WTC11 (cell line): Measurements from ENCODE around the gene TBC1D22A. TPM values are rescaled to one million over a fixed set of nuclear protein-coding genes. Genes with fewer than 3 reads are reported as not detected.
A peak's percentile ranks its signal among the peaks of the same experiment; 100 is the strongest.

Source experiments
- ATAC-seq: fragments of 200-7000 bp; cut with Tn5 transposase; 2 replicates; pipeline ENCODE4 v1.10.0; 2021; ENCODE audit warnings: mild to moderate bottlenecking, moderate library complexity
- CTCF ChIA-PET: fragments of 300-600 bp; sonication (Branson Sonifier 250); formaldehyde crosslinking; loops from one replicate; lab custom pipeline; 2021; ENCODE audit warnings: antibody characterized with exemption; lab: Charles Lee
- POLR2A ChIA-PET: fragments of 350-600 bp; sonication (Branson Sonifier 250); formaldehyde crosslinking; loops from one replicate; lab custom pipeline; 2021; ENCODE audit warnings: antibody characterized with exemption; lab: Charles Lee
- DNase-seq: peaks from one replicate; pipeline ENCODE4 v3.0.0; 2021; ENCODE audit warnings: low spot score
- H3K27ac Mint-ChIP-seq: 2 replicates; pipeline ENCODE4 v1.8.0; 2021; ENCODE audit warnings: mixed read lengths
- H3K27me3 Mint-ChIP-seq: 2 replicates; pipeline ENCODE4 v1.8.0; 2021; ENCODE audit warnings: low read depth, mild to moderate bottlenecking, moderate library complexity, mixed read lengths
- H3K36me3 Mint-ChIP-seq: 2 replicates; pipeline ENCODE4 v1.8.0; 2021; ENCODE audit warnings: mixed read lengths
- H3K4me1 Mint-ChIP-seq: 2 replicates; pipeline ENCODE4 v1.8.0; 2022; ENCODE audit warnings: mixed read lengths
- H3K4me3 Mint-ChIP-seq: 2 replicates; pipeline ENCODE4 v1.8.0; 2021; ENCODE audit warnings: mild to moderate bottlenecking, moderate library complexity, mixed read lengths
- H3K9me3 Mint-ChIP-seq: 2 replicates; pipeline ENCODE4 v1.8.0; 2021; ENCODE audit warnings: mixed read lengths
- E2F4 ChIP-seq: sonication (generic); formaldehyde crosslinking; IDR thresholded peaks from 2 replicates; pipeline ENCODE4 v1.8.1; 2022; ENCODE audit warnings: low read depth, mild to moderate bottlenecking, moderate library complexity, missing genetic modification reagents, borderline replicate concordance
- ERG ChIP-seq: fragments of 250-450 bp; sonication (Bioruptor Pico); IDR thresholded peaks from 2 replicates; pipeline ENCODE4 v1.8.0; 2021; ENCODE audit warnings: mild to moderate bottlenecking
- GTF2I ChIP-seq: fragments of 250-450 bp; sonication (Bioruptor Pico); conservative IDR thresholded peaks from 2 replicates; pipeline ENCODE4 v1.4.0; 2021; ENCODE audit warnings: mild to moderate bottlenecking
- JAZF1 ChIP-seq: fragments of 250-450 bp; sonication (Bioruptor Pico); IDR thresholded peaks from 2 replicates; pipeline ENCODE4 v1.9.0; 2021; ENCODE audit warnings: moderate library complexity, mild to moderate bottlenecking, inconsistent platforms
- MYBL2 ChIP-seq: sonication (generic); formaldehyde crosslinking; IDR thresholded peaks from 2 replicates; pipeline ENCODE4 v1.8.1; 2023; ENCODE audit warnings: mild to moderate bottlenecking, moderate library complexity, missing genetic modification reagents
- NFYB ChIP-seq: sonication (generic); formaldehyde crosslinking; conservative IDR thresholded peaks from 2 replicates; pipeline ENCODE4 v1.8.0; 2022; ENCODE audit warnings: low read depth, missing genetic modification reagents
- NR1H2 ChIP-seq: sonication (generic); formaldehyde crosslinking; IDR thresholded peaks from 2 replicates; pipeline ENCODE4 v1.9.0; 2021; ENCODE audit warnings: mild to moderate bottlenecking, moderate library complexity, missing genetic modification reagents
- NR2C2 ChIP-seq: sonication (generic); formaldehyde crosslinking; IDR thresholded peaks from 2 replicates; pipeline ENCODE4 v1.8.0; 2022; ENCODE audit warnings: mild to moderate bottlenecking, missing genetic modification reagents
- PRRX2 ChIP-seq: fragments of 250-450 bp; sonication (Bioruptor Pico); IDR thresholded peaks from 2 replicates; pipeline ENCODE4 v1.8.0; 2021; ENCODE audit warnings: mild to moderate bottlenecking
- RELA ChIP-seq: sonication (generic); formaldehyde crosslinking; IDR thresholded peaks from 2 replicates; pipeline ENCODE4 v1.8.1; 2022; ENCODE audit warnings: missing genetic modification reagents, mild to moderate bottlenecking, borderline replicate concordance
- SMAD3 ChIP-seq: sonication (generic); formaldehyde crosslinking; IDR thresholded peaks from 2 replicates; pipeline ENCODE4 v1.8.0; 2022; ENCODE audit warnings: missing genetic modification reagents, mild to moderate bottlenecking, borderline replicate concordance
- SOX15 ChIP-seq: fragments of 250-450 bp; sonication (Bioruptor Pico); IDR thresholded peaks from 2 replicates; pipeline ENCODE4 v1.9.0; 2021; ENCODE audit warnings: mild to moderate bottlenecking
- ZNF219 ChIP-seq: sonication (generic); formaldehyde crosslinking; IDR thresholded peaks from 2 replicates; pipeline ENCODE4 v1.8.0; 2023; ENCODE audit warnings: missing genetic modification reagents, mild to moderate bottlenecking, borderline replicate concordance
- total RNA-seq: library from RNA; stranded (reverse); gene quantifications from 3 replicates; pipeline ENCODE4 v1.2.3, GENCODE V29; 2021
- TF ChIP-seq, protein P1 (sequence below): sonication (generic); formaldehyde crosslinking; IDR thresholded peaks from 2 replicates; pipeline ENCODE4 v1.8.1; 2022; ENCODE audit warnings: missing genetic modification reagents, borderline replicate concordance
- TF ChIP-seq, protein P2 (sequence below): sonication (generic); formaldehyde crosslinking; IDR thresholded peaks from 2 replicates; pipeline ENCODE4 v1.8.1; 2022; ENCODE audit warnings: mild to moderate bottlenecking, moderate library complexity, missing genetic modification reagents
- TF ChIP-seq, protein P3 (sequence below): sonication (generic); formaldehyde crosslinking; IDR thresholded peaks from 2 replicates; pipeline ENCODE4 v1.8.0; 2022; ENCODE audit warnings: mild to moderate bottlenecking, missing genetic modification reagents
- TF ChIP-seq, protein P4 (sequence below): sonication (generic); formaldehyde crosslinking; IDR thresholded peaks from 2 replicates; pipeline ENCODE4 v1.8.1; 2023; ENCODE audit warnings: mild to moderate bottlenecking, moderate library complexity, missing genetic modification reagents

Gene TBC1D22A
- total RNA-seq, 1 experiment from 2014 or later, result 18.1 TPM

DNA sequence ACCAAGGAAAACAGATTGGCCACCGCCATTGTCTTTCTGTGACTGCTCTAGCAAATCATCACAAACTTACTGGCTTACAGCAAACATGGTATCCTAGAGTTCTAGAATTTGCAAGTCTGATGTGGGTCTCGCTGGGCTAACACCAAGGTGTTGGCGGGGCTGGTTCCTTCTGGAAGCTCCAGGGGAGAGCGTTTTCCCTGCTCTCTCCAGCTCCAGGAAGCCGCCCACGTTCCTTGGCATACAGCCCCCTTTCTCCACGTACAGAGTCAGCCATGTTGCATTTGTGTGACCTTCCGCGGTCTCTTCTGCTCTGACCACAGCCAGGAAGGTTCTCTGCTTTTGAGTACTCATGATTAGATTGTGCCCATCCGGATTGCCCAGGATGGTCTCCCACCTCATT lies 27.5 kb downstream of the TBC1D22A start:
- POLR2A ChIA-PET, result no interaction called here
- Mint-ChIP-seq H3K4me1 (no peaks in the 10 kb centered on the region), H3K4me3 (no peak overlapping the region), H3K36me3 (no peaks in the 10 kb centered on the region)
- CTCF ChIA-PET, result interaction anchor here (1.0 kb wide), 1 partner anchor 9 kb away, joined by 3 read pairs; no protein-coding TSS in a partner anchor
- TF ChIP-seq ZNF219 (CRISPR knock-in tag) (no peak), ERG (CRISPR knock-in tag) (no peak), PRRX2 (CRISPR knock-in tag) (no peak), NR2C2 (no peak), SMAD3 (no peak), RELA (CRISPR knock-in tag) (no peak), MYBL2 (no peak), JAZF1 (no peak), NFYB (CRISPR knock-in tag) (no peak)
- TF ChIP-seq, protein P1, sequence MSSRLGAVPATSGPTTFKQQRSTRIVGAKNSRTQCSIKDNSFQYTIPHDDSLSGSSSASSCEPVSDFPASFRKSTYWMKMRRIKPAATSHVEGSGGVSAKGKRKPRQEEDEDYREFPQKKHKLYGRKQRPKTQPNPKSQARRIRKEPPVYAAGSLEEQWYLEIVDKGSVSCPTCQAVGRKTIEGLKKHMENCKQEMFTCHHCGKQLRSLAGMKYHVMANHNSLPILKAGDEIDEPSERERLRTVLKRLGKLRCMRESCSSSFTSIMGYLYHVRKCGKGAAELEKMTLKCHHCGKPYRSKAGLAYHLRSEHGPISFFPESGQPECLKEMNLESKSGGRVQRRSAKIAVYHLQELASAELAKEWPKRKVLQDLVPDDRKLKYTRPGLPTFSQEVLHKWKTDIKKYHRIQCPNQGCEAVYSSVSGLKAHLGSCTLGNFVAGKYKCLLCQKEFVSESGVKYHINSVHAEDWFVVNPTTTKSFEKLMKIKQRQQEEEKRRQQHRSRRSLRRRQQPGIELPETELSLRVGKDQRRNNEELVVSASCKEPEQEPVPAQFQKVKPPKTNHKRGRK, result no peak
- TF ChIP-seq, all 79 proteins: peak for 0
- Mint-ChIP-seq H3K27me3 (no peaks in the 10 kb centered on the region), H3K27ac (no peak overlapping the region), H3K9me3 (no peaks in the 10 kb centered on the region)
- no peak for ATAC-seq
- DNase-seq, result no peak

DNA sequence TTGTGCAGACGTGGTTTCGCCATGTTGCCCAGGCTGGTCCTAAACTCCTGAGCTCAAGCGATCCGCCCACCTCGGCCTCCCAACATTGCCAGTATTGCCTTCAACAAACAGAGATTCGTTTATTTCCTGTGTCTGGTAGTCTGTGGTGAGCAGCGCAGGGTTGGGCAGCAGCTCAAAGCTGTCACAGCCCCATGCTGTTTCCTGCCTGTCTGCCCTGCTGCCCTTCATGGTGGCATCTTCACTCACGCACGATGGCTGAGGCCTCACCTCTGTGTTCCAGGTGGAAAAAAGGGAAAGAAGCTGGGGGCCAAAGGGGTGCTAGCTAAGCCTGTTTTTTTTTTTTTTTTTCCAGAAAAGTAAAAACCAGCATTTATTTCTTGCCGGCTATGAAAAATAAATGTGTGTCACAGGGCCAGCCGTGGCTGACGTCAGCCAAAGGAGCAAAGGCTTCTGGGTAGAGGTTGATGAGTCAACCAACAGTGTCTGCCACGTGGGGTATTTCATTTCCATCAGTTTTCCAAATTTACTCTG lies 28.8 kb downstream of the TBC1D22A start:
- DNase-seq (no peak), ATAC-seq (no peak)
- POLR2A ChIA-PET, result no interaction called here
- Mint-ChIP-seq H3K4me1 (no peaks in the 10 kb centered on the region), H3K9me3 (no peaks in the 10 kb centered on the region), H3K36me3 (no peaks in the 10 kb centered on the region), H3K4me3 (no peak overlapping the region), H3K27me3 (no peaks in the 10 kb centered on the region), H3K27ac (no peak overlapping the region)
- CTCF ChIA-PET, result no interaction called here
- TF ChIP-seq E2F4 (CRISPR knock-in tag) (no peak), MYBL2 (no peak)

DNA sequence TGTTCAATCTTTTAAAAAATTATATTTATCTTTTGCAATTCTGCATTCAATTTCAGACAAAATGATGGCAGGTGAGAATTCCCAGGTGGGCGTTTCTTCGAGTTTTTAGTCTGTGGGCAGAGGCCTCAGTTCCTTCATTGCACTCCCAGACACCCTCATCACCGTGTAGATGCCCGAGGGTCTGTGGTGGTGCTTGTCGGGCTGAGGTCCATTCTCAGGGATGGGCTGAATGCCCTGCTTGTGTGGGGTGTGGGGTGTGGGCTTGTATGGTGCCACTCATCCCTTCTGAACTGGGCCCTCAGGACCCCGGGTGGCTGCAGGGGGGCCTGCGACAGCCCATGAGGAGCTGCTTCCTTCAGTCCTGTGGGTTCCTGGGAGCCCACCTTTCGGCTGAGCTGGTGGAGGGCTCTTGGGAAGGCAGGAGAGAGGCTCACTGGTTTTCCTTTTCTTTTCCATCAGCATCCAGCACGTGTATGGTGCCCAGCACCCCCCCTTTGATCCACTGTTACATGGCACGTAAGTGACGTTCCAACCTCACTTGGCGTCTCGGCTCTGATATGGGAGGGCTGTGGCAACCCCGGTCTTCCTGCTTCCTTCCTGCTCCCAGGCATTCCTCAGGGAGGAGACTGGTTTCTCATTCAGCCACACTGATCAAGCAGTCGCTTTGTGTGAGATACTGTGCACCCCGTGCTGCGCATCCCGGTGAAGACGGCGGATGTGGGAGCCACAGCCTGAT lies 29.8 kb downstream of the TBC1D22A start:
- ChIA-PET CTCF (interaction anchor here (3.3 kb wide), 1 partner anchor 11 kb away, joined by 20 read pairs; no protein-coding TSS in a partner anchor), POLR2A (no interaction called here)
- DNase-seq (no peak), ATAC-seq (no peak)
- H3K4me1 Mint-ChIP-seq, result no peaks in the 10 kb centered on the region
- no peaks in the 10 kb centered on the region for H3K27me3 Mint-ChIP-seq
- H3K27ac Mint-ChIP-seq, result 0 out of 2 replicates have a peak overlapping the region, but pooled peaks have one; percentile 70
- H3K4me3 Mint-ChIP-seq, result no peak overlapping the region
- no peaks in the 10 kb centered on the region for H3K36me3 Mint-ChIP-seq
- TF ChIP-seq, protein P2, sequence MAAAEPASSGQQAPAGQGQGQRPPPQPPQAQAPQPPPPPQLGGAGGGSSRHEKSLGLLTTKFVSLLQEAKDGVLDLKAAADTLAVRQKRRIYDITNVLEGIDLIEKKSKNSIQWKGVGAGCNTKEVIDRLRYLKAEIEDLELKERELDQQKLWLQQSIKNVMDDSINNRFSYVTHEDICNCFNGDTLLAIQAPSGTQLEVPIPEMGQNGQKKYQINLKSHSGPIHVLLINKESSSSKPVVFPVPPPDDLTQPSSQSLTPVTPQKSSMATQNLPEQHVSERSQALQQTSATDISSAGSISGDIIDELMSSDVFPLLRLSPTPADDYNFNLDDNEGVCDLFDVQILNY (CRISPR knock-in tag), result no peak
- TF ChIP-seq SOX15 (CRISPR knock-in tag), result no peak
- no peak for TF ChIP-seq NR1H2
- no peaks in the 10 kb centered on the region for H3K9me3 Mint-ChIP-seq

DNA sequence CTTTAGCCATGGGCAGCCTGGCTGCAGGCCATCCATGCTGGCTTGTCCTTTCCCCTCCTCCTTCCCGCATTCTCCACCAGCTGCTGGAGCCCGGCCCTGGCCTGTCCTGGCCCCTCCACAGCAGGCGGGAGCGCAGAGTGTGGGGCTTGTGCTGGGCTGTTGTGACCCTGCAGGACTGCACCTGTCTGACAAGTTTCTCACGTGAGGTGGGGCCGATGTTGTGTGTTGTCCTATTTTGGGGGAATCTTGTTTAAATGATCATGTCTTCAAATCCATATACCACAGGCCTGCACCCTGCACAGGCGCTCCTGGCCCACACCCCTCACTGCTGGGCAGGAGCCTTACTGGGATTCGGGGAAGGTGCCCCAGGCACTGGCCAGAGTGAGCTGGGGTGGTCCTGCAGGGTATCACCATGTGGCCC lies 30.4 kb downstream of the TBC1D22A start:
- Mint-ChIP-seq H3K36me3 (no peaks in the 10 kb centered on the region), H3K9me3 (no peaks in the 10 kb centered on the region), H3K4me3 (no peak overlapping the region), H3K27me3 (no peaks in the 10 kb centered on the region), H3K4me1 (no peaks in the 10 kb centered on the region), H3K27ac (no peak overlapping the region)
- CTCF ChIA-PET, result interaction anchor here (3.3 kb wide), 1 partner anchor 10 kb away, joined by 20 read pairs; no protein-coding TSS in a partner anchor
- DNase-seq, result no peak
- no peak; the same call in 1 of the 2 replicates for ATAC-seq
- POLR2A ChIA-PET, result no interaction called here
- TF ChIP-seq, protein P3, sequence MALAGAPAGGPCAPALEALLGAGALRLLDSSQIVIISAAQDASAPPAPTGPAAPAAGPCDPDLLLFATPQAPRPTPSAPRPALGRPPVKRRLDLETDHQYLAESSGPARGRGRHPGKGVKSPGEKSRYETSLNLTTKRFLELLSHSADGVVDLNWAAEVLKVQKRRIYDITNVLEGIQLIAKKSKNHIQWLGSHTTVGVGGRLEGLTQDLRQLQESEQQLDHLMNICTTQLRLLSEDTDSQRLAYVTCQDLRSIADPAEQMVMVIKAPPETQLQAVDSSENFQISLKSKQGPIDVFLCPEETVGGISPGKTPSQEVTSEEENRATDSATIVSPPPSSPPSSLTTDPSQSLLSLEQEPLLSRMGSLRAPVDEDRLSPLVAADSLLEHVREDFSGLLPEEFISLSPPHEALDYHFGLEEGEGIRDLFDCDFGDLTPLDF (CRISPR knock-in tag), result no peak
- TF ChIP-seq, protein P4, sequence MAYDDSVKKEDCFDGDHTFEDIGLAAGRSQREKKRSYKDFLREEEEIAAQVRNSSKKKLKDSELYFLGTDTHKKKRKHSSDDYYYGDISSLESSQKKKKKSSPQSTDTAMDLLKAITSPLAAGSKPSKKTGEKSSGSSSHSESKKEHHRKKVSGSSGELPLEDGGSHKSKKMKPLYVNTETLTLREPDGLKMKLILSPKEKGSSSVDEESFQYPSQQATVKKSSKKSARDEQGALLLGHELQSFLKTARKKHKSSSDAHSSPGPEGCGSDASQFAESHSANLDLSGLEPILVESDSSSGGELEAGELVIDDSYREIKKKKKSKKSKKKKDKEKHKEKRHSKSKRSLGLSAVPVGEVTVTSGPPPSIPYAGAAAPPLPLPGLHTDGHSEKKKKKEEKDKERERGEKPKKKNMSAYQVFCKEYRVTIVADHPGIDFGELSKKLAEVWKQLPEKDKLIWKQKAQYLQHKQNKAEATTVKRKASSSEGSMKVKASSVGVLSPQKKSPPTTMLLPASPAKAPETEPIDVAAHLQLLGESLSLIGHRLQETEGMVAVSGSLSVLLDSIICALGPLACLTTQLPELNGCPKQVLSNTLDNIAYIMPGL (CRISPR knock-in tag), result no peak
- no peak for TF ChIP-seq GTF2I
- TF ChIP-seq, protein P1, result no peak
